D341Med (cell line): ENCODE measurements around the gene DHPS.
"Not testable (repeated sequence)": the region's sequence is repeated elsewhere in the genome, so short reads cannot be mapped to it uniquely, and the experiment has no call there.

Experiments
- DNase-seq: peaks from one replicate; pipeline ENCODE4 v3.0.0; 2012; ENCODE audit warnings: low spot score

Gene DHPS

DNA sequence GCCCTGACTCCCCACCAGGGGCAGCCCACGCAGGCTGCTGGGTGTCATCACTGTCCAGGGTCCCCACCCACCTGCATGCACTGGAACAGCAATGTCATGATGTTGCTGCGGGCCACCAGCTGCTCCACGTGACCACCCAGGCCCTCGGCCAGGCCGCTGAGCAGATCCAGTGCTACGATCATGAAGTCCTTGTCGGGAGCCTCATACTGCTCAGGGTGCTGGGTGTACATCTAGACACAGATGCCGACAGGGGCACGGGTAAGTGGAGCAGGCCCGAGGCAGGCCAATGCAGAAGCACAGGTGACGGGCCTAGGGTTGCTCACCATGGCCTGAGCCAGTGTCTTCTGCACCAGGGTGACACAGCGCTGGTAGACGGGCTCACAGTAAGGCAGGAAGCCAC is 23.5 kb upstream of the DHPS start:
- no peak for DNase-seq

- DNase-seq = peak; percentile 79
Observed at GRCh38 chr19:12703046-12703445, 21.4 kb upstream of the DHPS start.

DNA sequence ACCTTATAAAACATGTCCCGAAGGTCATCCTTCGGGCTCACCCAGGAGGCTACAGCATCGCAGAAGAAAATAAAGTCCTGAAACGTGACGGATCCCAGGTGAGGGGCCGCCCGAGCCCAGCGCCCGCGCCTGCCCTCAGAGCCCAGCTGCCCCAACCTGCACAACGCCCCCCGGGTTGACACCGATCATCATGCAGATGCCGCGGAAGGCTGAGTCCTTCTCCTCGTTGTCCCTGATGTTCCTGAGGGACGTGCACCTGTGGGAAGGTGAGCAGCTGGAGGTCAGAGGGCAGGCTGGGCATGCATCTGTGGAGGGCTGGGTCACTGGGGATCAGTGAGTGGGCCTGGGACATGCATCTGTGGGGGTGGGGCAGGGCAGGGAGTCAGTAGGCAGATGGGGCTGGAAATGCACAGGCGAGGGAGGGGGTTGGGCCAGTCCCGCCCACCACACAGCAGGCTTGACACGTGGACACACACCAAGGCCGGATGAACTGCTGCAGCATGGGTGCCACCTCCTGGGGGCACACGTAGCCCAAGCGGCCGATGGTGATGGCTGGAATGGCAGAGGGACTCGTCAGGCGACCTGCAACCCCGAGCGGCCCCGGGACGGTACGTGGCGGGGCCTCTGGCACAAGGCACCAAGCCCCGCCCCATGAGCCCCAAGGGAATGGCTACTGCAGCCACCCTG is 20.1 kb upstream of the DHPS start:
- DNase-seq = no peak

DNA sequence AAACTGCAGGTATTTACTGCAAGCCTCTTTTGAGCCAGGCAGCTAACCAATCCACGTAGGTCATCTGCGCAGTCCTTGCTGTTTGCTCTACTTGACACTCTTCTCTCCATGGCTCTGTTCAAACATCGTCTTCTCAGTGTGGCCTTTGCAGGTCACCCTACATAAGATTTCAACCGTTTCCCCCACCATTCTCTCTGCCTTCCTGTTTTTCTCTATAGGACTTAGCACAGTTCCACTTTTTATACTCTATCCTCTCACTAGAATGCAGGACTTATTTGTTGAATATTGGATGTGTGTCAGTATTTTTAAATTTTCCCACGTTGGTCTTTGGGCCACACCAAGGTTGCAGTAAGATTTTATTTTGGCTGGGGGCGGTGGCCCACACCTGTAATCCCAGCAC is 16.5 kb upstream of the DHPS start:
- DNase-seq = no peak

DNA sequence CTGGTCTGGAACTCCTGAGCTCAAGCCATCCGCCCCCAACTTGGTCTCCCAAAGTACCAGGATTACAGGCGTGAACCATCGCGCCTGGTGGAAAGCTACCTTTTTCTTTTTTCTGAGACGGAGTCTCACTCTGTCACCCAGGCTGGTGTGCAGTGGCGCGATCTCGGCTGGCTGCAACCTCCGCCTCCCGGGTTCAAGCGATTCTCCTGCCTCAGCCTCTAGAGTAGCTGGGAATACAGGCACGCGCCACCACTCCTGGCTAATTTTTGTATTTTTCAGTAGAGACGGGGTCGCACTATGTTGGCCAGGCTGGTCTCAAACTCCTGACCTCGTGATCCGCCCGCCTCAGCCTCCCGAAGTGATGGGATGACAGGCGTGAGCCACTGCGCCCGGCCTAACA is 15.7 kb upstream of the DHPS start:
- DNase-seq = not testable (repeated sequence)

- peak; percentile 96 for DNase-seq
Observed at GRCh38 chr19:12696366-12697335, 15.0 kb upstream of the DHPS start, which contains the start of gene FBXW9. TSS of gene FBXW9 (minus strand) at chr19:12696631. CDS start at chr19:12696581, 50 bp downstream.

- DNase-seq = no peak
Observed at GRCh38 chr19:12695997-12696365, 14.3 kb upstream of the DHPS start.

- DNase-seq = no peak
Observed at GRCh38 chr19:12695514-12695913, 13.8 kb upstream of the DHPS start.

DNA sequence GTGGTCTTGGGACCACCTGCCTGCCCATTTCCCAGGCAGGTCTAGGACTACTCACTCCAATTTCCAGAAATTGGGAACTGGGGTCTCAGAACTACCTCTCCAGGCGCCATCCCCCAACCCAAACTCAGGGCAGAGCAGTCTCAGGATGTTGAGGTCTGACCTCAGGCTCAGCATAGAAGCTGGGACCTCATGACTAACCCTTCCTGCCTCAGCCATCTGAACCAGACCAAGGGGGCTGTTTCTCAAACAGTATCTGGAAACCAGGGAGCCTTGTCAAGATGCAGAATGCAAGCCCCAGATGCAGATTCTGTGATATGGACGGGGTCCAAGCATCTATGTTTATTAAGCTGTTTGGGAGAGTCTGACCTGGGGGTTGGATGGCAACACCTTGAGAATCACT is 13.4 kb upstream of the DHPS start:
- DNase-seq = no peak

DNA sequence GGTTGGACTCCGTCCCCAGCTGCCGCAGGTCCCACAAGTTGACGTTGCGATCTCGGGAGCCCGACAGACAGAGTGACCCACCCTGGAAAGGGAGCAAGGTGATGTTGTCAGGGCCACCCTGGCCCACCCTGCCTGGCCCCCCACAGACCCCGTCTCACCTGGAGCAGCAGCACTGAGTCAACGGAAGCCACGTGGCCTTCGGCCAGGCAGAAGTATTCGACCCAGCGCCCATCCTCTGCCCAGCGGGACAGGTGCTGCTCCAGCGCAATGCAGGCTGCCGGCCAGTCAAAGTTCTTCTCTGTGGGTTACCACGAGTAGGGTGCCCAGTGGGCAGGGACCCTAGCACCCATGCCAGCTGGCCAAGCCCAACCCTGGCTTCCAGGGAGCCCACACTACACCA is 13.0 kb upstream of the DHPS start:
- DNase-seq = no peak

DNA sequence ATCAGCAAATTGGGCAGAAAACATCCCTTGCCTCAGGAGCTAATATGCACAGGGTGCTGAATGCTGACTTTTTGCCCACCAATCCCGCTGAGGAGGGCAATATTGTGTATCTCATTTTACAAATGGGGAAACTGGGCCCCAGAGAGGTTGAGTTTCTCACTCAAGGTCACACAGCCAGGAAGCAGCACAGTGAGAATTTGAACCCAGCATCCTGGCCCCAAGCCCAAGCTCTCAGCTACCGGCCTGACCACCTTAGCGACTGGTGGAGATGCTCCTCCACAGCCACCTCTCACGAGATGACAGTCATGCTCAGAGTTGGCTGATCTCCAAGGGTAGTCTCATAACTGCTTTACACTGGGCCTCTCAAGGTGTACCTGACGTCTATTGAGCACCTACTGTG is 11.3 kb upstream of the DHPS start:
- no peak for DNase-seq

DNA sequence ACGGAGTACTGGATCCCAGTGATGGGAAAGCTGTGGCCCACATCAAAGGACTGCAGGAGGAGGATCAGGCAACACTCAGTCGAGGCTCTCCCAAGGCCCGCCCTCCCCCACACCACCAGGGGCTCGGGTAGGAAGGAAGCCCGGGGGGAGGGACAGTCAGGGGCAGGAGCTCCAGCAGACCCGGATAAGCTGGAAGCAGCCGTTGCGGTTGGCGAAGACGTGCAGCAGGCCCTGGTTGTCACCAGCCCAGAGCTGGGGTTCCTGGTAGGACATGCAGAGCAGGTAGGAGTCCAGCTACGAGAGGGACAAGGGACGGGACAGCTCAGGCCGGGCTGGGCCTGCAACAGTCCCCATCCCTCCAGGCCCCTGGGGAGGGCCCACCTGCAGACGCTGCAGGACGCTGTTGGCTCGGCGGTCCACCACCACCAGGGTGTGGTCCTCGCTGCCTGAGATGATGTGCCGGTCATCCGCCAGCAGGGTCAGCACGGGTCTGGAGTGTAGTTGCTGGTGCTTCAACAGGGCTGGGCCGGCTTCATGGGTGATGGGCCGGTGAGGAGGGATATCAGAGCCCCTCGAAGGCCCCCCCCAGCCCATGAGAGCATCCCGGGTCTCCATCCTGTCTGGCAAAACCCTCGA is 8.0 kb upstream of the DHPS start:
- no peak for DNase-seq

GRCh38 chr19:12689012-12689411 is 7.3 kb upstream of the DHPS start:
- DNase-seq = no peak

GRCh38 chr19:12687496-12688196 is 6.0 kb upstream of the DHPS start, which contains the start of gene GNG14:
TSS of gene GNG14 (plus strand) at chr19:12687998. CDS start at chr19:12688049, 51 bp downstream.
- DNase-seq = no peak

DNA sequence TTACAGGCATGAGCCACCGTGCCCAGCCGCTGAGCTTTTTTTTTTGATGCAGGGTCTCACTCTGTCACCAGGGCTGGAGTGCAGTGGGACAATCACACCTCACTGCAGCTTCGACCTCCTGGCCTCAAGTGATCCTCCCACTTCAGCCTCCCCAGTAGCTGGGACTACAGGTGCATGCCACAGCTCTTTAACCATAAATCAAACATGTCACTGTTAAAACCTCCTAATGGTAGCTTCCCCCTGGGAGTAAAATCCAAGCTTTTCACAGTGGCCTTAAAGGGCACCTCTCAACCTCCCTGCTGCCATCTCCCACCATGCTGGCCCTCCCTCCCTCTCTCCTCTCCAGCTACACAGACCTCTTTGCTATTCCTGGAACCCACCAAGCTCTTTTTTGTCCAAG is 4.2 kb upstream of the DHPS start:
- DNase-seq = no peak

GRCh38 chr19:12680034-12680433 is 1.6 kb downstream of the DHPS start:
- DNase-seq = no peak

GRCh38 chr19:12678039-12678438 is 3.6 kb downstream of the DHPS start:
- not testable (repeated sequence) for DNase-seq

GRCh38 chr19:12676928-12677327 is 4.8 kb downstream of the DHPS start:
- no peak for DNase-seq

- peak; percentile 84 for DNase-seq
Observed at GRCh38 chr19:12676384-12676792, 5.3 kb downstream of the DHPS start.

DNA sequence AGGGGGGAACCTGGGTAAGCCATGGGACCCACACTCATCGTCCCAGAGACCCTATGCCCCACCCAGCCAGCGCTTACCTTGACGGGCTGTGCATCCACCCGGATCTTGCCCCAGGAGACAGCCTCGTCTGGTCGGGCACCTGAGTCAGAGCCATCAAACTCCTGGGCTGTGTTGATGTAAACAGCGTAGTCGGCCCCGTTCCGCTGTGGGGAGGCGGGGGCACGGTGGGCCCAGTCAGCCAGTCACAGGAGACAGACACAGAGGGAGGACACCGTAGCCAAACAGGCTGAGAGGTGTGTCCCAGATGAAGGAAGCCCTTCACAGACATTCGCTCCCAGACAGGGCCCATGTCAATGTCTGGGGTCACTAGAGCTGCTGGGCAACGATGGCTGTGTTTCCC is 5.7 kb downstream of the DHPS start:
- DNase-seq = no peak

GRCh38 chr19:12675399-12675798 is 6.3 kb downstream of the DHPS start:
- no peak for DNase-seq

- no peak for DNase-seq
Observed at GRCh38 chr19:12672744-12673143, 8.9 kb downstream of the DHPS start.
